ENCODE data around the gene MORC3.
"Not testable (repeated sequence)": the region's sequence is repeated elsewhere in the genome, so short reads cannot be mapped to it uniquely, and the experiment has no call there.

MORC3 gene

DNA sequence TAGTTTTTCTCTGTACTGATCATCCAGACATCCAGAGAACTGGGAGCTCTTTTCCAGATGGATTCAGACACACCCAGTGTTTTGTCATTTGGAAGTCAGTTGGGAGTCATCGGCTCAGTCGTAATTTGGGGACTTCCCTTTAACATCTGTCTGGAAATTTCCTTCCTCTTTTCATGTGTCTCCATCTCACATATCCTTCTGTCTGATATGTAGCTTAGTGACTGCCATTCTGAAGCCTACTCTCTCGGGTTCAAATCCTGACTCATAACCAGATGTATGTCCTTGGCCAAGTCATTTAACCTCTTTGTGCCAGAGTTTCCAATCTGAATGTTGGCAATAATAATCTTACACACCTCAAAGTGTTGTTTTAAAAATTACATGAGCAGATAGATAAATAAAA lies 3.0 kb downstream of the MORC3 start:
- DNase-seq: no peak

DNA sequence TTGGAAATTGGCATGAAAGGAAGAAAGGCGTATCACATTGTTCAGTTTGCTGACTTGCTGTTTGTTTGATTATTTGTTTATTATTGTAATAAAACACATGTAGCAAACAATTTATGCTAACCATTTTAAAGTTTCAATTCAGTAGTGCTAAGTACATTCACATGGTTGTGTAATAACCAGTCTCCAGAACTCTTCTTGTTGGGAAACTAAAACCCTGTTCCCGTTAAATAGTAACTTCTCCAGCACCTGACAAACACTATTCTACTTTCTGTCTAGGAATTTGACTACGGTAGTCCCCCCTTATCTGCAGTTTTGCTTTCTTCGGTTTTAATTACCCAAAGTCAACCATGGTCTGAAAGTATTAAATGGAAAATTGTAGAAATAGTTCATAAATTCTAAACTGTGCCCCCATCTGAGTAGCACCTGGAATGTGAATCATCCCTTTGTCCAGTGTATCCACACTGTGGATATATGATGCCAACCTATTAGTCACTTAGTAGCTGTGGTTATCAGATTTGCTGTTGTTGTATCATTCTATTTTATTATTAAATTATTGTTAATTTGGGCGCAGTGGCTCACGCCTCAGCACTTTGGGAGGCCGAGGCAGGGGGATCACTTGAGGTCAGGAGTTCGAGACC lies 5.5 kb downstream of the MORC3 start:
- DNase-seq: no peak

DNA sequence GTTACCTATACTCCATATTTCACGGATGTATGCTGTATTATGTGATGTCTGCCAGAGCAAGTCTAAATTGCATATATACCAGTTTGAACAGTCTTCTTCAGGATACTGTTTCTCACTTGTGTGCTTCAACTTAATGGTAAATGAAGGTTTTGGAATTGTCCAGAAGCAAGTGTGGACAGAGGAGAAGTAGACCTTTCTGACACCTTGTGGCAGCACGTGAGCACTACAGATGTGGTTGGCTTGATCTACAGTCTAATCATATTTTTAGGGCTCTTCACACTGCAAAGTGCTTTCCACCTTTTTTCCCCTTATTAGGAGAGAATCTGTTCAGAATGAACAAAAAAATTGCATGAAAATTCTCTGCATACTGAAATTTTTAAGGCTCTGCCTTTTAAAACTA lies 10.9 kb downstream of the MORC3 start:
- peak; percentile 49 for DNase-seq

DNA sequence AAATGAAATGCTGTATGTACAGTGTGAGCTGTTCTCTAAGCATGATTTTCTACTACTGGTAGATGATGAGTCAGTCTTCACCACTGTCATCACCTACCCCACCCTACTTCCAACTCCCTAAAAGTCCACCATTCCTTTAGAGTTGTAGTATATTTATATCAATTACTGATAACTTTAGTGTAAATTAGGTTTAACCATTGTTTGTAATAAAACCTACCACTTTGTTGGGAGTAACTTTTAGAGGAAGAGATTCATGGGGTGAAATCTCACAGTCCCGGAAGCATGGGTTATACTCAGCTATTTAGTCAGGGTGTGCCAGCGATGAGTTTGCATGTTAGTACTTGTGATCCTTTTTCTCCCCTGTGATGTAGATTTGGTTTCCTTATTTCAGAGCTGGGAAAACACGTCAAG lies 17.1 kb downstream of the MORC3 start:
- no peak for DNase-seq

DNA sequence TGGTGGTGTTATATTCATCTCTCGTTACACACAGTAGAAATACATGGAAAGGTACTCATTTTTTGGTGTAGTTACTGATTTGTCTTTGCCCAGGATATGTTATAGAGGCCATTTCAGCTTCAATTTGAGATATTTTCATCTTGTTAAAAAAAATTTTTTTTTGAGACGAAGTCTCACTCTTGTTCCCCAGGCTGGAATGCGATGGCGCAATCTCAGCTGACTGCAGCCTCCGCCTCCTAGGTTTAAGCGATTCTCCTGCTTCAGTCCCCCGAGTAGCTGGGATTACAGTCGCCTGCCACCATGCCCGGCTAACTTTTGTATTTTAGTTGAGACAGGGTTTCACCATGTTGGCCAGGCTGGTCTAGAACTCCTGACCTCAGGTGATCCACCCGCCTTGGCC lies 19.0 kb downstream of the MORC3 start:
- no peak for DNase-seq

DNA sequence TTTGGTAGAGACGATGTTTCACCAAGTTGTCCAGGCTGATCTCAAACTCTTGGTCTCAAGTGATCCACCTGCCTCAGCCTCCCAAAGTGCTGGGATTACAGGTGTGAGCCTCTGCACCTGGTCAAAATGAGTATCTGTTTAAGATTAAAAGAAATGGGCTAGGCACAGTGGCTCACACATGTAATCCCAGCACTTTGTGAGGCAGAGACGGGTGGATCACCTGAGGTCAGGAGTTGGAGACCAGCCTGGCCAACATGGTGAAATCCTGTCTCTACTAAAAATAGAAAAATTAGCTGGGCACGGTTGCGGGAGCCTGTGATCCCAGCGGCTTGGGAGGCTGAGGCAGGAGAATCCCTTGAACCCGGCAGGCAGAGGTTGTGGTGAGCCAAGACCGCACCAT lies 22.6 kb downstream of the MORC3 start:
- not testable (repeated sequence) for DNase-seq

DNA sequence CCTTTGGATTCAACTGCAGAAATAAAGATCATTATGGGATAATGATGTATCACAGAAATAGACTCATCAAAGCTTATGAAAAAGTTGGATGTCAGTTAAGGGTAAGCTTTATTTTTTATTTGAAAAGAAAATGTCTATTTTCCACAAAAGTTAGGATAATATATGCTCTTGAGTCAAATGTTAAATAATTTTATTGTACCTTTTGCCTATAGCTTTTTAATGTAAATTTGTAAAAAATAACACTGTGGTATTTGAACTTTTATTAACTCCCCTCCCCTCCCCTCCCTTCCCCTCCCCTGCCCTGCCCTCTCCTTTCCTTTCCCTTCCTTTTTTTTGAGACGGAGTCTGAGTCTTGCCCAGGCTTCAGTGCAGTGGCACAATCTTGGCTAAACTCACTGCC lies 24.9 kb downstream of the MORC3 start:
- no peak for DNase-seq

DNA sequence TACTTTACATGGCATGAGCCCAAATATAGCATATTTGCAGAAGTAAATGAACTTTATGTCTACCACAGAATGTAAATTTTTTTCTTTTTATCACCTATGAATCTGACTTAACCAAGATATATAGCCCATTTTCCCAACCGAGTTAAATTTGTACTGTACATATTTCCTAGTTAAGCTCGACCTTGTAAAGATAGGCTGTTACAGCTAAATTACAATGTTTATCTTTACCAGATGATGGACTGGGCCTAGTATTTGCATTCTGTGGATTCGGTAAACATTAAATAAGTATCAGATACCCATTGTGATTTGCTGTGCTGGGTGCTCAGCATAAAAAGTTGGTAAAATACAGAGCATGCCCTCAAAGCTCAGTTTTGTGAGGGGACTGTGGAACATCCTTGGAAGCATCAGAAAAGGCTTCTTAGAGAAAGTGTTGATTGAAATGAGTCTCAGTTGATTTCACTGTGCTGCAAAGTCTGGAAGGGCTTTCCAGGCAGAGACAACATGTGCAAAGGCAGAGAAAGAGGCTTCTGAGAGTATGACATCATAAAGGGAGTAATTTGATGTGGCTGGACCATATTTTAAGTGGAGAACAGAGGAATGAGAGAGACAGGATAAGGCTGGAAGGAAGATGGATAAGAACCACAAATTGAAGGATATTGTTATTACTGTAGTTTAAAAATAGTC lies 27.4 kb downstream of the MORC3 start:
- DNase-seq: no peak

DNA sequence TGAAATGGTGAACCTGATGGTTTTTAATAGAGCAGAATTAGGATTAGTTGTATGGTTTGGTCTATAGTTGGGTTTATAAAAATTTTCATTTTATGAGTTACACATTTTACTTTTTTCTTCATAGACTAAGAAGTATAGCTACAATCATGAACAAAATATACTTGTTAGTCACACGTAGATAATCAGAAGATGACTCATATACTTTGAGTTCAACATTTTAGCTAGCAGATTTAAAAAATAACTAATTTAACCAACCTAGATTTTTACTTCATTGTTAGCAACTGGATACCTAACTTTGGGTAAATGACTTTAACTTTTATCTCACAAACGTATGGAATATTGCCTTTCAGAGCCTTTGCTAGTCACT lies 27.9 kb downstream of the MORC3 start:
- no peak for DNase-seq

DNA sequence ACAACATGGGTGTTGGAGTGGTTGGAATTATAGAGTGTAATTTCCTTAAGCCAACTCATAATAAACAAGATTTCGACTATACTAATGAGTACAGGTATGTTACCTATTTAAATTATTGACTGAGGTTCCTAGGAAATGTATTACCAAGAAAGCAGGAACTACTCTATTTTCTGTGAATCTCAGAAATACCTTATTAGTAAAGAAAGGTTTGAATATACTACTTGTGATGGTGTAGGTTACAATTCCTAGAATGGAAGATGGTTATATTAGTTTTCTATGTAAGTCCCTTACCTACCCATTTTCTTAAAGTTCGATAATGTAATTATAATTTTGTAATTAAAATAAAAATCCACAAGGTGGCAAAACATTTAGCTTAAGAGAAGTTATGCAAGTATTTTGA lies 29.3 kb downstream of the MORC3 start:
- no peak for DNase-seq

DNA sequence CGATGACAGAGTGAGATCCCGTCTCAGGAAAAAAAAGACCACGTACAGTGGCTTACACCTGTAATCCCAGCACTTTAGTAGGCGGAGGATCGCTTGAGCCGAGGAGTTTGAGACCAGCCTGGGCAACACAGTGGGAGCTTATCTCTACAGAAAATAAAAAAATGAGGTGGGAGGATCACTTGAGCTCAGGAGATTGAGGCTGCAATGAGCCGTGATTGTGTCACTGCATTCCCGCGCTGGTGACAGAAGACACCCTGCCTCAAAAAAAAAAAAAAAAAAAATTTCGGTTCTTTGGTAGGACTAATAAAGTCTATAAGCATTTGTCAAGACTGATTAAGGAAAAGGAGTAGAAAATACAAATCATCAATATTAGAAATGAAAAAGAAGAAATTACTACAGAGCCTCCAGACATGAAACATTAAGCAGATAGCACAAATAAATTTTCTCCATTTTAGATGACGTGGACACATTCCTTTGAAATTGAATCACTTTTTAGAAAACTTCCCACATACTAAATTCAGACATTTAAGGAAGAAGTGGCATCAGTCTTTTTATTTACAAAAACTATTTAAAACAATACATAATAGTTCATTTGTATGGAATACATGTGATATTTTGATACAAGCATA lies 30.4 kb downstream of the MORC3 start:
- no peak for DNase-seq

DNA sequence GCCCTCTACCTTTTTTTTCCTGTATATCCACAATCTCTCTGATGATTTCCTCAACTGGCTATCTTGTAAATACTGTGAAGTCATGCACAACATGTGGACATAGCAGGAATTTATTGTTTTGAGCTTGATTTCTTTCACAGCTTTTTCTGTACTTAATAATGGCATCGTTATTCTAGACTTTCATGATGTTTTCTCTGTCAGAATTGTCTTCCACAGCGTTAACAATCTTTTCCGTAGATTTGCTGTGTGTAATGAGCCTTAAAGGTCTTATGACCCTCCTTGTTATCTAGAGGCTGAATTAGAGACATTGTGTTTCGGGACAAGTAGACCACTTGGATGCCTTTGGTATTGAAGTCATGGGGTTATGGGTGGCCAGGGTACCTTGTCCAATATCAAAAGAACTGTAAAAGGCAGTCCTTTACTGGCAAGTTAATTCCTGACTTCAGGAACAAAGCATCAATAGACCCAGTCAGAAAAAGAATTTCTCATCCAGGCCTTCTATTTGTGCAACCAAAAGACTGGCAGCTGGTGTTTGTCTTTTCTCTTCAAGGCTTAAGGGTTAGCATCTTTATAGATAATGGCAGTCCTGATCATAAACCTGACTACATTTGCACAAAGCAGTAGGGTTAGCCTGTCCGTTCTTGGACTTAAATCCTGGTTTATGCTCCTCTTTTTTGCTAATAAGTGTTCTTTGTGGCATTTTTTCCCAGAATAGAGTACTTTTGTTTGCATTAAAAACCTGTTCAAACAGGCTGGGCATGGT lies 35.1 kb downstream of the MORC3 start:
- DNase-seq: no peak

DNA sequence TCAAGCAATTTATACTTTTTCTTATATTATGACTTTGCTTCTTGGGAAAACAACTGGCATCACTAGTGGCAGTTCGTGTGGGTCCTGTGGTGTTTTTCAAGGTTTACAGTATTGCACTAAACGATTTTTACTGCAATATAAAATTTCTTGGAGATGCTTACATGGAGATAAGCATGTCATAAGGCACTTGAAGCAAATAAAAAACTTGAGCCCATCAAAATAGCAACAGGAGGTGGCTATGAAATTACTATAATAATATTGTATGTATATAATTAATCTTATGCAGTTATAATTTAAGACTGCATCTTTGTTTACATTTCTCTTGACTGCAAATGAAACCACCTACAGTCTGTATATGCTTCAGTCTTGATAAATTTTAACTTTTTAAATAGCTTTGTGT lies 35.9 kb downstream of the MORC3 start:
- DNase-seq: no peak

DNA sequence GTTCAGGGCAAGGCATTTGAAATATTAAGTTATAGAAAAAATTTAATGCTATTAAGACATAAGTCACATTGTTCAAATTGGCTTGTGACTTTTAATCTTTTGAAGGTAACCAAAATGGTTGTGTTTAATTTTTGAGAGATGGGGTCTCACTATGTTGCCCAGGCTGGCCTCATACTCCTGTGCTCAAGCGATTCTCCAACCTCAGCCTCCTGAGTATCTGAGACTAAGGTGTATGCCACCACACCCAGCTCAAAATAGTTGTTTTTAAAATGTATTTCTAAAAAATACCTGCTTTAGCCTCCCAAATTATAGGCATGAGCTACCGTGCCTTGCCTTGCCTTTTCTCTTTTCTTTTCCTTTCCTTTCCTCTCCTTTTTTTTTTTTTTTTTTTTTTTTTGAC lies 39.2 kb downstream of the MORC3 start:
- DNase-seq: no peak

DNA sequence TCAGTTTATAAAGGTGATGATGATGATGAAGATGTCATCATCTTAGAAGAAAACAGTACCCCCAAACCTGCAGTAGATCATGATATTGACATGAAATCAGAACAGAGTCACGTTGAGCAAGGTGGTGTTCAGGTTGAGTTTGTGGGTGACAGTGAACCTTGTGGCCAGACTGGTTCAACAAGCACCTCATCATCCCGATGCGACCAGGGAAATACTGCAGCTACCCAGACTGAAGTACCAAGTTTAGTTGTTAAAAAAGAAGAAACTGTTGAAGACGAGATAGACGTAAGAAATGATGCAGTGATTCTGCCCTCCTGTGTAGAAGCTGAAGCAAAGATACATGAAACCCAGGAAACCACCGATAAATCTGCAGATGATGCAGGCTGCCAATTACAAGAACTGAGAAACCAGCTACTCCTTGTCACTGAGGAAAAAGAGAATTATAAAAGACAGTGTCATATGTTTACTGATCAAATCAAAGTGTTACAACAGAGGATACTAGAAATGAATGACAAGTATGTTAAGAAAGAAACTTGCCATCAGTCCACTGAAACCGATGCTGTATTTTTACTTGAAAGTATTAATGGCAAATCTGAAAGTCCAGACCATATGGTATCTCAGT lies 49.2 kb downstream of the MORC3 start:
- no peak for DNase-seq

DNA sequence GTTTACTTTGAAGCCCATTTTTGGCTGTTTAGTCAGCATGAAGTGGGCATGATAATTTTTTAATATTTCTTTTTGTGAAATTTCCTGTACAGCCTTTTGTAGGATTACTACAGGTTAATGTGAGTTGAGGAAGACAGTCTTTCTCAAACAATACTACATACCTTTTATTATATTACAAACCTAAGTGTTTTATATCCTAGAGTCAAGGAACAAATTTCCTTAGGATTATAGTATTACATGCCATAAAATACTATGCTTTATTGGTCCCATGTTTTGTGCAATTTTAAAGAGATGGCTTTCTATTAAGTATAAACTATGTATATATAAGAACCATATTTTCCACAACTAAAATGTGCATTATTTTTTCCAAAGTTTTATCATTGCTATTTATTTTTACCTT lies 56.0 kb downstream of the MORC3 start:
- no peak for DNase-seq

DNA sequence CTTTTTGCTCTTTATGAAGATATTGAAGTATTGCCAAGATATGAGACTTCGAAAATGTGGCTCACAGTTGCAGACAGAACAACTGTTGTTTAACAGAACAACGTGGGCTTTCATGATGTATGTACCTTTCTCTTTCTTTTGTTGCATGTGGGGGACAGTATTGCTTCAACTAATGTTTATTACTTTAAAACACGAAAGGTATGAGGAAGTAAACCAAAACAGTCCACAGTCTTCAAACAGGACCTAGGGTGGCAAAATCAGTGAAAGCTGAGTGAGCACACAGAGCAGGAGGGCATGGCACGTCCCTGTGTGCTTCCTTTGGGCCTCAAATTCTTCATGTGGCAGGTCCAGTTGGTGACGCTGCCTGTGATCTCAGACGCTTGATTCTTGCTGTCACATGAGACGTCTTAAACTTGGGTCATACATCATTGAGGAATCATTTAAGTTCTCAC lies 57.4 kb downstream of the MORC3 start:
- DNase-seq: no peak

DNA sequence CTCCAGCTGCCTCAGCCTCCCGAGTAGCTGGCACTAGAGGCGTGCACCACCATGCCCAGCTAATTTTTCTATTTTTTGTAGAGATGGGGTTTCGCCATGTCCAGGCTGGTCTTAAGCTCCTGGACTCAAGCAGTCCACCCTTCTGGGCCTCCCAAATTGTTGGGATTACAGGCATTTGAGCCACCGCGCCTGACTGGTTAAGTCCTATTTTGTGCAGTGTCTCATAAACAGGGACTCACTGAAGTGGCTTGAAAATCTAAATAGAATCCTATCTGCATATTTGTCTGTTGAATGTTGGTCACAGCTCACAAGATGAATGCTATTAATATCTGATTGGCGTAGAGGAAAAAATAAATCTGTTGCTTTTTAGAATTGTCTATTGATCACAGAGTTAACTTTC lies 59.3 kb downstream of the MORC3 start:
- DNase-seq: no peak

DNA sequence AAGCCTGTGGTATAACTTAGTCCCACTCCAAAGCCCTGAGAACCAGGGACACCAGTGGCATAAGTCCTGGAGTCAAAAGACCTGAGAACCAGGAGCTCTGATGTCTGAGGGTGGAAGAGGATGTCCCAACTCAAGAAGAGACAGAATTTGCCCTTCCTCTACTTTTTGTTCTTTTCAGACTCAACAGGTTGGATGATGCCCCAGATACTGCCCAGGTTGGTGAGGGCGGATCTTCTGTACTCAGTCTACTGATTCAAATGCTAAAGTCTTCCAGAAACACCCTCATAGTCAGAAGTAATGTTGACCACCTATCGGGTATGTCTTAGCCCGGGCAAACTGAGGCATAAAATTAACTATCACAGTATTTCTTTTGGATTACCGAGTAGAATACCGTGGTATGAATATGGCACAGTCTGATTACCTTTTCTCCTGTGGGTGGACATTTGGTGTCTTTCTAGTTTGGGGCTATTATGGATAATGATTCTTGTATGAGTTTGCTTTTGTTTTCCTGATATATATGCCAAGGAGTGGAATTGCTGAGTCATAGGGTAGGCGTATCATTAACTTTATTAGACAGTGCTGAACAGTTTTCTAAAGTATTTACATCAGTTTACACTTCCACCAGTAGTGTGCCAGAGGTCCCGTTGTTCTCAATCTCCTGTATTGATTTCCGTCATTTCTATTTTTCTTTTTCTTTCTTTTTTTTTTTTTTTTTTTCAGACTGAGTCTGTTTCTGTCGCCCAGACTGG lies 62.0 kb downstream of the MORC3 start:
- DNase-seq: no peak

DNA sequence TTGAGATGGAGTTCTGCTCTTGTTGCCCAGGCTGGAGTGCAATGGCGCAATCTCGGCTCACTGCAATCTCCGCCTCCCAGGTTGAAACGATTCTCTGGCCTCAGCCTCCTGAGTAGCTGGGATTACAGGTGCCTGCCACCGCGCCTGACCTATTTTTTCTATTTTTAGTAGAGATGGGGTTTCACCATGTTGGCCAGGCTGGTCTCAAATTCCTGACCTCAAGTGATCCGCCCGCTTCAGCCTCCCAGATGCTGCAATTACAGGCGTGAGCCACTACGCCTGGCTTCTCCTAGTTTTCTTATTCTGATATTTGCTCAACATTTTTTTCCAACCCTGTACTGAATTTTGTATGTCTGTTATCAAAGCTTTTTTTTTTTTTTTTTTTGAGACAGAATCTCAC lies 62.7 kb downstream of the MORC3 start:
- DNase-seq: not testable (repeated sequence)

DNA sequence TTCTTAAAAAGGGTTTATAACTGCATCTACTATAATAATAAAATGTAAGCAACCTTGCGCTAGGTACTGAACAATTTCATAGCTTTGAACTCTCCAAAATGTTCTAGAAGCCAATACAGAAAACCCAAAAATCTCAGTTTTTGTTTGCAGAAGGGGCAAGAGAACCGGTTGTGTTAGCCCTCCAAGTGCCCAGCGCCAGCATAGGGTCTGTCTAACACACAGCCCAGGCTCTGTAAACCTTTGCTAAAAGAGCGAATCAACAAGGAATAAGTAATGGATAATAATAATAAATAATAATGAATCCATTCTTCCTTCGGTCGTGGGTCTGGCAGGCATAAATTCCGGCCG lies 64.9 kb downstream of the MORC3 start:
- no peak for DNase-seq

DNA sequence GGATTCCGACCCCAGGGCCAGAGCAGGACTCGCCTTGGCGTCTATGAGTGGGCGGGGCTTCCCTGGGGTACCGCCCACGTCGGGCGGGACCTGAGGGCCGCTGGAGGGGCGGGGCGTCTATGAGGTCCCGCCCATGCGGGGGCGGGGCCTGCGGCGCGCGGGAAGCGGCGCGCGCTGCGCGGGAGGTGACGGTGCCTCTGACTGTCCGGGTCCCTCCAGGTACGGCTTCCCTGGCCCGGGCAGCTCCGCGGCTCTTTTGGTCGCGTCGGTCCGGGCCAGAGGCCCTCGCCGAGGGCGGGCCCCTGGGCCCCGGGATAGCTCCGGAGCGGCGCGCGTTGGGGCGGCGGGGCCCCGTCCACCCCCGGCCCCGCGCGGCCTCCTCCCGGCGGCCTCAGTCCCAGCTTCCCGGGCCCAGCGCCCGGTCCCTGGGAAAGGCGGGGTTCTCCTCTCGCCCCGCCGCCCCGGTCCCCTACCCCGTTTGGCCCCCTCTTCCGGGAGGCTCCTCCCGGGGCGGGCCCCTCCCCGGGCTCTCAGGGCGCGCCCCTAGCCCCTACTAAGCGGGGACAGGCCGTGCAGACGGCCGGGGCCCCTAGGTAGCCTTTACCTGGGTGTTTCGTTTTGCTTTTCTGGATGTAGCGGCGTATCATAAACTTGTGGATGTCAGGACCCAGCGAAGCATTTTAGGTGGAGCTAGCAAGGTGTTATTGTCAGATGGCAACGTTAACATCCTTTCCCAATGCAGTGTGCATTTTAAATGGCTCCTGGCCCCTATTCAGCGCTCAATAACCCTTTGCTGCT lies 65.4 kb downstream of the MORC3 start, which contains the start of gene CHAF1B:
TSS of gene CHAF1B (plus strand) at position 160 of the 798 bp plus-strand sequence. CDS start 745 bp downstream, outside the sequence.
- peak; percentile 77 for DNase-seq
